K562 (cell line): Measurements from ENCODE around the gene HSD11B2. TPM values are rescaled to one million over a fixed set of nuclear protein-coding genes. Genes with fewer than 3 reads are reported as not detected.

Experiments used
- ATAC-seq: fragments of 200-7000 bp; cut with Tn5 transposase; 3 replicates; pipeline ENCODE4 v1.9.1; 2020; ENCODE audit warnings: moderate library complexity
- BruUV-seq: library from RNA; stranded (reverse); fragments of 400-500 nt; replicated peaks from 2 replicates; lab custom pipeline; 2021; lab: Mats Ljungman, UMichigan
- CTCF ChIA-PET: fragments of 300-600 bp; formaldehyde crosslinking; extraction: SDS; loops from one replicate; lab custom pipeline; 2021; ENCODE audit warnings: low intra/inter-chr PET ratio; lab: Yijun Ruan, JAX
- POLR2A ChIA-PET: fragments of 300-600, 350-650 bp; sonication (Branson Sonifier 250); formaldehyde crosslinking; extraction: SDS; loops from one replicate; lab custom pipeline; 2021; ENCODE audit warnings: antibody characterized with exemption, inconsistent platforms; lab: Yijun Ruan, JAX
- DNase-seq, 4 experiments: peaks; one replicate each; pipeline versions ENCODE4 v3.0.0 to v3.0.0-alpha.2; 2011 to 2018; ENCODE audit warnings: low spot score in 3 of 4, mixed read lengths in 3 of 4; ENCODE audit errors: extremely low read depth in 1 of 4
- FAIRE-seq: peaks from 2 replicates; lab custom pipeline; 2011; peaks lifted over from hg19 to GRCh38; lab: Jason Lieb, UNC
- H2AFZ ChIP-seq: 2 replicates; pipeline ENCODE4 v1.6.0; 2011; ENCODE audit warnings: low read depth, low read length, control low read depth, inconsistent platforms
- H3K27ac ChIP-seq: fragments of 200-600 bp; 3 replicates; pipeline ENCODE4 v1.8.0; 2011; ENCODE audit warnings: low read depth, mild to moderate bottlenecking, control low read depth, inconsistent platforms, low read length, moderate library complexity, mixed read lengths; ENCODE audit errors: extremely low read depth
- H3K27me3 ChIP-seq, 2 experiments: fragments of 300-600 bp in 1 of 2; 2 replicates in 1 of 2; 3 replicates in 1 of 2; pipeline versions ENCODE4 v1.6.0 to v1.8.0; 2011; ENCODE audit warnings: inconsistent platforms in 2 of 2, low read length in 2 of 2, mild to moderate bottlenecking in 1 of 2, mixed read lengths in 1 of 2, moderate library complexity in 1 of 2; ENCODE audit not compliant: control insufficient read depth in 2 of 2, insufficient read depth in 2 of 2
- H3K36me3 ChIP-seq: fragments of 300-600 bp; 3 replicates; pipeline ENCODE4 v1.8.0; 2011; ENCODE audit warnings: mild to moderate bottlenecking, low read length, inconsistent platforms; ENCODE audit not compliant: control insufficient read depth, insufficient read depth
- H3K4me1 ChIP-seq, 2 experiments: fragments of 200-600 bp in 1 of 2; replicated peaks in 1 of 2; 2 replicates in 1 of 2; 3 replicates in 1 of 2; pipeline versions ENCODE4 v1.5.1 to v1.8.0; 2011; ENCODE audit warnings: inconsistent platforms in 2 of 2, low read length in 2 of 2, mild to moderate bottlenecking in 1 of 2, mixed read lengths in 1 of 2, moderate library complexity in 1 of 2; ENCODE audit not compliant: control insufficient read depth in 2 of 2, insufficient read depth in 2 of 2
- H3K4me2 ChIP-seq: 2 replicates; pipeline ENCODE4 v1.6.1; 2011; ENCODE audit warnings: low read length, control low read depth, inconsistent platforms, mixed read lengths; ENCODE audit not compliant: insufficient read depth
- H3K4me3 ChIP-seq: fragments of 200-600 bp; sonication (generic), shearing (Covaris generic); 2 replicates; pipeline ENCODE4 v1.5.1; 2016; ENCODE audit warnings: control low read depth, inconsistent platforms
- H3K79me2 ChIP-seq: fragments of 200-600 bp; 3 replicates; pipeline ENCODE4 v1.8.0; 2011; ENCODE audit warnings: low read length, inconsistent platforms; ENCODE audit not compliant: control insufficient read depth, insufficient read depth
- H3K9ac ChIP-seq, 2 experiments: 2 replicates each; pipeline versions ENCODE4 v1.6.0 to v1.6.1; 2011; ENCODE audit warnings: low read depth in 2 of 2, low read length in 2 of 2, control low read depth in 1 of 2, inconsistent platforms in 1 of 2, mild to moderate bottlenecking in 1 of 2, mixed read lengths in 1 of 2; ENCODE audit not compliant: insufficient read depth in 1 of 2
- H3K9me1 ChIP-seq: one replicate; pipeline ENCODE4 v1.6.0; 2011; ENCODE audit warnings: inconsistent platforms, mild to moderate bottlenecking, low read length, moderate library complexity; ENCODE audit not compliant: control insufficient read depth, insufficient read depth
- H3K9me3 ChIP-seq: replicated peaks from 2 replicates; pipeline ENCODE4 v1.5.1; 2011; ENCODE audit warnings: low read depth, low read length, inconsistent platforms; ENCODE audit not compliant: control insufficient read depth, insufficient read depth
- H4K20me1 ChIP-seq: replicated peaks from 2 replicates; pipeline ENCODE4 v1.6.1; 2011; ENCODE audit warnings: low read length, inconsistent platforms, mixed read lengths; ENCODE audit not compliant: control insufficient read depth, insufficient read depth
- CHD2 ChIP-seq: IDR thresholded peaks from 2 replicates; pipeline ENCODE4 v1.6.1; 2011; ENCODE audit warnings: low read depth, low read length
- HNRNPH1 ChIP-seq: fragments of 200-400 bp; formaldehyde crosslinking; optimal IDR thresholded peaks from 2 replicates; pipeline ENCODE3; 2017; ENCODE audit warnings: low read depth, mild to moderate bottlenecking, low read length, moderate library complexity
- NCOR1 ChIP-seq: fragments of 450-650 bp; IDR thresholded peaks from 2 replicates; pipeline ENCODE4 v1.6.1; 2016; ENCODE audit warnings: mild to moderate bottlenecking, moderate library complexity
- ZMIZ1 ChIP-seq, 2 experiments: fragments of 150-350 bp in 1 of 2; IDR thresholded peaks; 2 replicates each; pipeline ENCODE4 v1.6.1; 2012 to 2016; ENCODE audit warnings: low read depth in 2 of 2, low read length in 2 of 2, mild to moderate bottlenecking in 1 of 2, moderate library complexity in 1 of 2
- ZNF140 ChIP-seq: fragments of 250-450 bp; sonication (Bioruptor Pico); IDR thresholded peaks from 2 replicates; pipeline ENCODE4 v1.8.0; 2021; ENCODE audit warnings: moderate library complexity, mild to moderate bottlenecking, inconsistent platforms
- WGBS: fragments of 100-300 bp; shearing (Covaris generic); methylation state at CpG from one replicate; pipeline ENCODE4 v1.1.6; 2016; ENCODE audit warnings: low coverage, mixed read lengths; ENCODE audit not compliant: insufficient coverage; ENCODE audit errors: missing lambda C conversion rate; 5-methylcytosine and 5-hydroxymethylcytosine counted together
- in situ Hi-C: fragments of 300-500 bp; cut with MboI; formaldehyde crosslinking; loops from 4 replicates; pipeline ENCODE4 v1.15.0; 2018; ENCODE audit warnings: inconsistent platforms, mixed read lengths
- intact Hi-C: fragments of 100-400 bp; cut with micrococcal nuclease; formaldehyde crosslinking; loops from 2 replicates; pipeline ENCODE4 v1.14.2; 2022
- polyA plus RNA-seq, 8 experiments: library from polyadenylated mRNA; depleted of rRNA in 4 of 8; stranded (reverse) in 5 of 8; unstranded in 3 of 8; fragments of >200 nt; fragmentation: Nextera tagmentation in 2 of 8; fragmentation: Illumina TruSeq in 1 of 8; extraction: Ambion mirVana in 2 of 8; extraction: Trizol in 1 of 8; gene quantifications; 2 replicates each; pipeline versions ENCODE4 v1.2.1 to v1.2.3, GENCODE V29; 2011 to 2014; ENCODE audit warnings: inconsistent platforms in 1 of 8, missing spikeins in 1 of 8
- total RNA-seq, 7 experiments: library from RNA; depleted of rRNA in 6 of 7; stranded (reverse); fragments of >200 nt in 6 of 7; fragmentation: Illumina TruSeq in 2 of 7; extraction: Trizol in 2 of 7; gene quantifications; 2 replicates each; pipeline versions ENCODE4 v1.2.1 to v1.2.3, GENCODE V29; 2011 to 2021; ENCODE audit warnings: low replicate concordance in 1 of 7

Gene HSD11B2
- total and polyA plus RNA-seq, 9 of the 15 experiments (the other 6 are each of a cell fraction or from before 2014, with no cell fraction given) = 0.08 to 2.0 (median 0.79) TPM

GRCh38 chr16:67426950-67427349, 4.0 kb upstream of the HSD11B2 start:
- no peaks in the 10 kb centered on the region for H3K9me1 ChIP-seq
- H4K20me1 ChIP-seq = peaks cover 13% of the 10 kb centered on the region; the same call in 1 of the 2 replicates
- TF ChIP-seq HNRNPH1 = no peak
- no peak for TF ChIP-seq NCOR1
- no peak for TF ChIP-seq ZNF140 (CRISPR knock-in tag)
- TF ChIP-seq CHD2 = no peak
- no peak for TF ChIP-seq ZMIZ1 (IDR thresholded peaks at IDR 0.05; ENCODE audit: low read depth in 2 of 2, low read length in 2 of 2)
- FAIRE-seq (no peak), ATAC-seq (no peak), DNase-seq (no peak)
- no peaks in the 10 kb centered on the region for H3K36me3 ChIP-seq
- no peak overlapping the region for H2AFZ ChIP-seq
- no peak overlapping the region for H3K9ac ChIP-seq
- in situ Hi-C loops (no loop called here), intact Hi-C loops (loop anchor here (10.0 kb wide), 1 partner anchor 88 kb away; no protein-coding TSS in a partner anchor)
- peaks cover 7 to 22% of the 10 kb centered on the region in 2 experiments; a peak in 4 of 5 replicates for H3K4me1 ChIP-seq
- no peaks in the 10 kb centered on the region for H3K79me2 ChIP-seq
- 6% methylated on average over 7 of the region's 7 CpGs for WGBS
- no TSS peak for BruUV-seq
- ChIA-PET POLR2A (interaction anchor here (0.5 to 3.0 kb wide), 3 partner anchors 9 to 54 kb away, joined by 3 to 12 read pairs (median 3); no protein-coding TSS in a partner anchor), CTCF (interaction anchor here (1.1 kb wide), 1 partner anchor 94 kb away, joined by 3 read pairs; no protein-coding TSS in a partner anchor)
- H3K27ac ChIP-seq = no peak overlapping the region
- H3K27me3 ChIP-seq = peaks cover 0 to 11% of the 10 kb centered on the region in 2 experiments; a peak in 1 of 5 replicates
- H3K4me3 ChIP-seq = no peak overlapping the region
- no peaks in the 10 kb centered on the region for H3K9me3 ChIP-seq
- no peak overlapping the region for H3K4me2 ChIP-seq
